Measurements from ENCODE around the gene GABRD. TPM values are rescaled to one million over a fixed set of nuclear protein-coding genes. Genes with fewer than 3 reads are reported as not detected.

Gene GABRD
- total RNA-seq, 1 experiment from 2014 or later, result 15.6 TPM

- CTCF ChIA-PET, result interaction anchor here (1.0 to 1.4 kb wide), 2 partner anchors 13 kb away, joined by 3 to 6 read pairs; no protein-coding TSS in a partner anchor
- Histone ChIP-seq H3K27ac (ENCODE audit: low read depth, low read length) (no peak overlapping the region), H3K4me2 (ENCODE audit: low read length) (no peak overlapping the region), H4K20me1 (ENCODE audit: insufficient read depth) (no peaks in the 10 kb centered on the region), H3K9ac (ENCODE audit: low read length) (no peak overlapping the region), H3K79me2 (ENCODE audit: insufficient read depth, low read length) (no peaks in the 10 kb centered on the region), H3K9me3 (ENCODE audit: control insufficient read depth in 1 of 2, insufficient read depth in 1 of 2, low read depth in 1 of 2, low read length in 2 of 2) (no peaks in the 10 kb centered on the region), H3K4me3 (replicated peaks in 1 of 2; ENCODE audit: low read depth in 1 of 2, low read length in 2 of 2) (no peak overlapping the region), H3K27me3 (ENCODE audit: insufficient read depth, low read length) (no peaks in the 10 kb centered on the region), H3K4me1 (ENCODE audit: control insufficient read depth in 1 of 2, insufficient read depth in 2 of 2, low read length in 2 of 2) (no peaks in the 10 kb centered on the region), H3K9me2 (ENCODE audit: insufficient read depth) (no peaks in the 10 kb centered on the region), H3K36me3 (ENCODE audit: control insufficient read depth in 1 of 2, insufficient read depth in 2 of 2, low read length in 2 of 2) (no peaks in the 10 kb centered on the region), H2AFZ (ENCODE audit: low read depth, low read length, poor library complexity, severe bottlenecking) (no peak overlapping the region)
- no peak for TF ChIP-seq FOSL1 (IDR thresholded peaks at IDR 0.05; ENCODE audit: low read depth)
- no peak for TF ChIP-seq POLR2A (IDR thresholded peaks at IDR 0.05; ENCODE audit: borderline replicate concordance, extremely low read depth, insufficient read depth, insufficient read length)
- TF ChIP-seq TCF7L2 (IDR thresholded peaks at IDR 0.05; ENCODE audit: borderline replicate concordance, extremely low read depth, insufficient read depth, insufficient read length), result no peak
- no peak for TF ChIP-seq RAD21 (IDR thresholded peaks at IDR 0.05; ENCODE audit: low read depth)
- TF ChIP-seq, protein P1, sequence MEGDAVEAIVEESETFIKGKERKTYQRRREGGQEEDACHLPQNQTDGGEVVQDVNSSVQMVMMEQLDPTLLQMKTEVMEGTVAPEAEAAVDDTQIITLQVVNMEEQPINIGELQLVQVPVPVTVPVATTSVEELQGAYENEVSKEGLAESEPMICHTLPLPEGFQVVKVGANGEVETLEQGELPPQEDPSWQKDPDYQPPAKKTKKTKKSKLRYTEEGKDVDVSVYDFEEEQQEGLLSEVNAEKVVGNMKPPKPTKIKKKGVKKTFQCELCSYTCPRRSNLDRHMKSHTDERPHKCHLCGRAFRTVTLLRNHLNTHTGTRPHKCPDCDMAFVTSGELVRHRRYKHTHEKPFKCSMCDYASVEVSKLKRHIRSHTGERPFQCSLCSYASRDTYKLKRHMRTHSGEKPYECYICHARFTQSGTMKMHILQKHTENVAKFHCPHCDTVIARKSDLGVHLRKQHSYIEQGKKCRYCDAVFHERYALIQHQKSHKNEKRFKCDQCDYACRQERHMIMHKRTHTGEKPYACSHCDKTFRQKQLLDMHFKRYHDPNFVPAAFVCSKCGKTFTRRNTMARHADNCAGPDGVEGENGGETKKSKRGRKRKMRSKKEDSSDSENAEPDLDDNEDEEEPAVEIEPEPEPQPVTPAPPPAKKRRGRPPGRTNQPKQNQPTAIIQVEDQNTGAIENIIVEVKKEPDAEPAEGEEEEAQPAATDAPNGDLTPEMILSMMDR (IDR thresholded peaks at IDR 0.05 in 2 of 3, conservative IDR thresholded peaks at IDR 0.05 in 1 of 3; ENCODE audit: borderline replicate concordance in 1 of 3, insufficient read depth in 1 of 3, low read depth in 2 of 3, low read length in 2 of 3), result no peak
- no peak for DNase-seq (ENCODE audit: low read depth, low spot score)
- BruUV-seq (replicated peaks), result no TSS peak
- POLR2A ChIA-PET, result no interaction called here
- intact Hi-C loops (cut with micrococcal nuclease), result no loop called here
- RAD21 ChIA-PET (ENCODE audit: low non-redundant PET in 1 of 2, low total read pairs in 2 of 2, uncharacterized antibody in 2 of 2, unreplicated experiment in 2 of 2), result no interaction called here
- 0 out of 2 replicates have a peak, but pooled peaks have one; percentile 28 for ATAC-seq
Measured at GRCh38 chr1:2031546-2032540, 12.7 kb downstream of the GABRD start.

- no peak for ATAC-seq
- no peaks in the 10 kb centered on the region for H3K9me3 ChIP-seq (ENCODE audit: control insufficient read depth in 1 of 2, insufficient read depth in 1 of 2, low read depth in 1 of 2, low read length in 2 of 2)
- no peak overlapping the region for H3K4me2 ChIP-seq (ENCODE audit: low read length)
- no peak overlapping the region for H3K27ac ChIP-seq (ENCODE audit: low read depth, low read length)
- no peak overlapping the region for H2AFZ ChIP-seq (ENCODE audit: low read depth, low read length, poor library complexity, severe bottlenecking)
- intact Hi-C loops (cut with micrococcal nuclease), result no loop called here
- no peaks in the 10 kb centered on the region for H3K36me3 ChIP-seq (ENCODE audit: control insufficient read depth in 1 of 2, insufficient read depth in 2 of 2, low read length in 2 of 2)
- H3K27me3 ChIP-seq (ENCODE audit: insufficient read depth, low read length), result no peaks in the 10 kb centered on the region
- DNase-seq (ENCODE audit: low read depth, low spot score), result no peak
- no peaks in the 10 kb centered on the region for H3K4me1 ChIP-seq (ENCODE audit: control insufficient read depth in 1 of 2, insufficient read depth in 2 of 2, low read length in 2 of 2)
- ChIA-PET POLR2A (no interaction called here), RAD21 (ENCODE audit: low non-redundant PET in 1 of 2, low total read pairs in 2 of 2, uncharacterized antibody in 2 of 2, unreplicated experiment in 2 of 2) (no interaction called here), CTCF (interaction anchor here (1.4 kb wide), 1 partner anchor 12 kb away, joined by 6 read pairs; no protein-coding TSS in a partner anchor)
- H3K79me2 ChIP-seq (ENCODE audit: insufficient read depth, low read length), result no peaks in the 10 kb centered on the region
- BruUV-seq (replicated peaks), result no TSS peak
- no peak overlapping the region for H3K4me3 ChIP-seq (replicated peaks in 1 of 2; ENCODE audit: low read depth in 1 of 2, low read length in 2 of 2)
- no peaks in the 10 kb centered on the region for H4K20me1 ChIP-seq (ENCODE audit: insufficient read depth)
- H3K9ac ChIP-seq (ENCODE audit: low read length), result no peak overlapping the region
- H3K9me2 ChIP-seq (ENCODE audit: insufficient read depth), result no peaks in the 10 kb centered on the region
- TF ChIP-seq REST (IDR thresholded peaks at IDR 0.05; ENCODE audit: low read depth), result no peak
- TF ChIP-seq TCF7L2 (IDR thresholded peaks at IDR 0.05; ENCODE audit: borderline replicate concordance, extremely low read depth, insufficient read depth, insufficient read length), result no peak
- TF ChIP-seq RAD21 (IDR thresholded peaks at IDR 0.05; ENCODE audit: low read depth), result no peak
- TF ChIP-seq EZH2 (IDR thresholded peaks at IDR 0.05), result no peak
- TF ChIP-seq SRF (IDR thresholded peaks at IDR 0.05; ENCODE audit: low read depth), result no peak
- no peak for TF ChIP-seq ZFX (IDR thresholded peaks at IDR 0.05)
- TF ChIP-seq, protein P1 (IDR thresholded peaks at IDR 0.05 in 2 of 3, conservative IDR thresholded peaks at IDR 0.05 in 1 of 3; ENCODE audit: borderline replicate concordance in 1 of 3, insufficient read depth in 1 of 3, low read depth in 2 of 3, low read length in 2 of 3), result no peak
Measured at GRCh38 chr1:2032737-2033136, 13.6 kb downstream of the GABRD start.
